ENCODE results near the gene DNAH7. TPM values are rescaled to one million over a fixed set of nuclear protein-coding genes. Genes with fewer than 3 reads are reported as not detected.

Gene DNAH7
- total RNA-seq, 4 donors from 2014 or later = 9.9 to 21.7 (median 15.5) TPM

DNA sequence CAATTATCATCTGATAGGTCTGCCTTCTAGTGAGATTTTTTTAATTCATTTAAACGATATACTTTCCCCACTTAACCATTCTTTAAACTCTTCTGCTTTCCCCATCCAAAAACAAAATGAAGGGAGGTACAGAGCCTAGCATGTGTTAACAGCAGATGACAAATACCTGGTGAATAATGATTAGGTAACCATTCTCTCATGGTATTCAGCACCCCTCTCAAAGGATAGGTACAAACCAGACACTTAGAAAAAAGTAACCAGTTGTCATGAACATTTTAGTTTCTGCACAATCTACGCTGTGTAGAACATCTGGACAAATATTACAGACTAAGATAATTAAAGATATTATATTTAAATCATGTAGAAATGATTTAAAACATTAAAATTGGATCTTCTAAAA lies 56.3 kb downstream of the DNAH7 start:
- WGBS, 2 donors = 89 to 92% methylated on average over 2 of the region's 2 CpGs
- Histone ChIP-seq H3K4me3 (replicated peaks in 1 of 3) (no peak overlapping the region), H3K27ac (no peak overlapping the region), H3K9me3 (no peaks in the 10 kb centered on the region), H3K4me1 (no peaks in the 10 kb centered on the region), H3K27me3 (no peaks in the 10 kb centered on the region), H3K36me3 (no peaks in the 10 kb centered on the region)
- intact Hi-C loops (cut with DNase I) = no loop called here
- TF ChIP-seq POLR2A (IDR thresholded peaks at IDR 0.05) = no peak
- TF ChIP-seq, protein P1, sequence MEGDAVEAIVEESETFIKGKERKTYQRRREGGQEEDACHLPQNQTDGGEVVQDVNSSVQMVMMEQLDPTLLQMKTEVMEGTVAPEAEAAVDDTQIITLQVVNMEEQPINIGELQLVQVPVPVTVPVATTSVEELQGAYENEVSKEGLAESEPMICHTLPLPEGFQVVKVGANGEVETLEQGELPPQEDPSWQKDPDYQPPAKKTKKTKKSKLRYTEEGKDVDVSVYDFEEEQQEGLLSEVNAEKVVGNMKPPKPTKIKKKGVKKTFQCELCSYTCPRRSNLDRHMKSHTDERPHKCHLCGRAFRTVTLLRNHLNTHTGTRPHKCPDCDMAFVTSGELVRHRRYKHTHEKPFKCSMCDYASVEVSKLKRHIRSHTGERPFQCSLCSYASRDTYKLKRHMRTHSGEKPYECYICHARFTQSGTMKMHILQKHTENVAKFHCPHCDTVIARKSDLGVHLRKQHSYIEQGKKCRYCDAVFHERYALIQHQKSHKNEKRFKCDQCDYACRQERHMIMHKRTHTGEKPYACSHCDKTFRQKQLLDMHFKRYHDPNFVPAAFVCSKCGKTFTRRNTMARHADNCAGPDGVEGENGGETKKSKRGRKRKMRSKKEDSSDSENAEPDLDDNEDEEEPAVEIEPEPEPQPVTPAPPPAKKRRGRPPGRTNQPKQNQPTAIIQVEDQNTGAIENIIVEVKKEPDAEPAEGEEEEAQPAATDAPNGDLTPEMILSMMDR (IDR thresholded peaks at IDR 0.05) = no peak
- DNase-seq = no peak

DNA sequence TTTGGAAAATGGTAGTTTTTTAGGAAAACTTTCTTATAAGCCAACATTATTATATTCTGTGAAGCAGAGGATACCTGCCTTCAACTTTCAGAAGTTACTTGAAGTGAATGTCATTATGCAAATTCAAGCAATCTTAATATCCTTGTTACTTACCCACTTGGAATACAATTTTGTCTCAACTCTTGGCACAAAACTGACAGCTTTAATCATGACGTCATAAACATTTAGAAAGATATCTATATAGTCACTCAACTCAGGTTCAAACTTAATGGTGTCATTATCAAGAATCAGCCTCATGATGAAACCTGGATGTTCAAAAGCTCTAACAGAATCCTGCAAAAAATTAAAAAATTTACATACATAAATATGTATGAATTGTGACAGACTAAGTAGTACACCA lies 68.1 kb downstream of the DNAH7 start:
- no peak for DNase-seq
- Histone ChIP-seq H3K27ac (no peak overlapping the region), H3K4me1 (no peaks in the 10 kb centered on the region), H3K36me3 (no peaks in the 10 kb centered on the region), H3K9me3 (no peaks in the 10 kb centered on the region), H3K27me3 (no peaks in the 10 kb centered on the region), H3K4me3 (replicated peaks in 1 of 3) (no peak overlapping the region)
- intact Hi-C loops (cut with DNase I) = no loop called here
- 96 to 97% methylated on average over 1 of the region's 1 CpG for WGBS, 2 donors
- TF ChIP-seq POLR2A (IDR thresholded peaks at IDR 0.05) = no peak
- TF ChIP-seq, protein P1 (IDR thresholded peaks at IDR 0.05) = no peak

DNA sequence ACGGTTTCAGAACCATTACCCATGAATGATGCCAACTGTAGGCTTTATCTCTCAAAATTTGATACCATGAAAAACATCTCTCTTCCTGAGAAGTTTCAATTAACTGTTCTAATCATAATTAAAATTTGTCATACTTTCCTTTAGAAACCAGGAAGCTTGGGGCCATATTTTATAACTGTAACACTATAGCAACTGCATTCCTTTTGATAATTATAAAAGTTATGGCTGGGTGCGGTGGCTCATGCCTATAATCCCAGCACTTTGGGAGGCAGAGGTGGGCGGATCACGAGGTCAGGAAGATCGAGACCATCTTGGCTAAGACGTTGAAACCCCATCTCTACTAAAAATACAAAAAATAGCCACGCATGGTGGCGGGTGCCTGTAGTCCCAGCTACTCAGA lies 70.6 kb downstream of the DNAH7 start:
- DNase-seq = no peak
- WGBS, 2 donors = 95 to 96% methylated on average over 8 of the region's 8 CpGs
- H3K27ac ChIP-seq = no peak overlapping the region
- intact Hi-C loops (cut with DNase I) = no loop called here
- no peaks in the 10 kb centered on the region for H3K9me3 ChIP-seq
- no peak for TF ChIP-seq POLR2A (IDR thresholded peaks at IDR 0.05)
- TF ChIP-seq, protein P1 (IDR thresholded peaks at IDR 0.05) = no peak
- no peak overlapping the region for H3K4me3 ChIP-seq (replicated peaks in 1 of 3)
- H3K27me3 ChIP-seq = no peaks in the 10 kb centered on the region
- no peaks in the 10 kb centered on the region for H3K36me3 ChIP-seq
- no peaks in the 10 kb centered on the region for H3K4me1 ChIP-seq

DNA sequence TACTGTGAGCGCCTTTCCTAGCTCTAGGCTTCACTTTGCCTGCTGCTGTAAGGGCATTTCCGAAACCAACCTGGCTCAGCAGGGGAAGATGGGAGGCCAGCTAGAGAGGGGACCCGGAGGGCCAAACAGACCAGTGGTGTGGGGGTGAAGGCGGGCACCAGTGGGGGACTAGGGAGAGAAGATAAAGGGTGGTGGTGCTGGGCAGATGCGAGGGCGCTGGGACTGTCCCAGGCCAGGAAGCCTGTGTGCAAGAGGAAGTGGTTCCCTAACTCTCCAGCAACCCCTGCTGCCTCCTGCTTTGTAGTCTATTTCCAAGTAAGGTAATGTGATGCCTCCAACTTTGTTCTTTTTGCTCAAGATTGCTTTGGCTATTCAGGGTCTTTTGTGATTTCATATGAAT lies 73.1 kb downstream of the DNAH7 start:
- no peaks in the 10 kb centered on the region for H3K9me3 ChIP-seq
- no peaks in the 10 kb centered on the region for H3K27me3 ChIP-seq
- no peak for DNase-seq
- no peaks in the 10 kb centered on the region for H3K4me1 ChIP-seq
- intact Hi-C loops (cut with DNase I) = no loop called here
- H3K27ac ChIP-seq = no peak overlapping the region
- TF ChIP-seq, protein P1 (IDR thresholded peaks at IDR 0.05) = no peak
- no peak for TF ChIP-seq POLR2A (IDR thresholded peaks at IDR 0.05)
- H3K4me3 ChIP-seq (replicated peaks in 1 of 3) = no peak overlapping the region
- WGBS, 2 donors = 95 to 98% methylated on average over 6 of the region's 6 CpGs
- H3K36me3 ChIP-seq = no peaks in the 10 kb centered on the region

DNA sequence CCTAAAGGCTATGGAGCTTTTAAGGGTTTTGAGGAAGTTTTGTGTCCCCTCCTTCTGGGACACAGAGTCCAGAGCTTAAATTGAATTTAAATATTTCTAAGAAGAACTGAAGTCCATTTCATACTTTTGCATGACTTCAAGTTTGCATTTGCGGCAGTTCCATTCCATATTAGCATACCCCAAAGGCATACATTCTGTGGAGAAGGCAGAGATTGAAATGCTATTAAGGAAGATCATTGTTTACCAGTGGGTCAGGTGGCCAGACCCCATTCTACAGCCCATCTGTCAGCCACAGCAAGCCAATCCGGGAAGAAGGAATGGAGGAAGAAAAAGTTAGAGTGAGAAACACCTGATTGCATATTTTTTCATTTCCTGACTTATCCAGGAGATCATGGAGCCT lies 75.0 kb downstream of the DNAH7 start:
- intact Hi-C loops (cut with DNase I) = no loop called here
- Histone ChIP-seq H3K36me3 (no peaks in the 10 kb centered on the region), H3K27me3 (no peaks in the 10 kb centered on the region), H3K27ac (no peak overlapping the region), H3K4me3 (replicated peaks in 1 of 3) (no peak overlapping the region), H3K9me3 (no peaks in the 10 kb centered on the region), H3K4me1 (no peaks in the 10 kb centered on the region)
- DNase-seq = no peak
- 85 to 91% methylated on average over 2 of the region's 2 CpGs for WGBS, 2 donors
- TF ChIP-seq, protein P1 (IDR thresholded peaks at IDR 0.05) = no peak
- no peak for TF ChIP-seq POLR2A (IDR thresholded peaks at IDR 0.05)
